Activated CD4-positive, alpha-beta T cell treated with anti-CD3 and anti-CD28 coated beads, Interleukin-2, amount 50 U/mL, for 48 hours (primary cell): ENCODE measurements around the gene ITPR3.

Experiments
- DNase-seq, 2 experiments: peaks; one replicate each; pipeline ENCODE4 v3.0.0-alpha.2; 2020

The ITPR3 gene

DNA sequence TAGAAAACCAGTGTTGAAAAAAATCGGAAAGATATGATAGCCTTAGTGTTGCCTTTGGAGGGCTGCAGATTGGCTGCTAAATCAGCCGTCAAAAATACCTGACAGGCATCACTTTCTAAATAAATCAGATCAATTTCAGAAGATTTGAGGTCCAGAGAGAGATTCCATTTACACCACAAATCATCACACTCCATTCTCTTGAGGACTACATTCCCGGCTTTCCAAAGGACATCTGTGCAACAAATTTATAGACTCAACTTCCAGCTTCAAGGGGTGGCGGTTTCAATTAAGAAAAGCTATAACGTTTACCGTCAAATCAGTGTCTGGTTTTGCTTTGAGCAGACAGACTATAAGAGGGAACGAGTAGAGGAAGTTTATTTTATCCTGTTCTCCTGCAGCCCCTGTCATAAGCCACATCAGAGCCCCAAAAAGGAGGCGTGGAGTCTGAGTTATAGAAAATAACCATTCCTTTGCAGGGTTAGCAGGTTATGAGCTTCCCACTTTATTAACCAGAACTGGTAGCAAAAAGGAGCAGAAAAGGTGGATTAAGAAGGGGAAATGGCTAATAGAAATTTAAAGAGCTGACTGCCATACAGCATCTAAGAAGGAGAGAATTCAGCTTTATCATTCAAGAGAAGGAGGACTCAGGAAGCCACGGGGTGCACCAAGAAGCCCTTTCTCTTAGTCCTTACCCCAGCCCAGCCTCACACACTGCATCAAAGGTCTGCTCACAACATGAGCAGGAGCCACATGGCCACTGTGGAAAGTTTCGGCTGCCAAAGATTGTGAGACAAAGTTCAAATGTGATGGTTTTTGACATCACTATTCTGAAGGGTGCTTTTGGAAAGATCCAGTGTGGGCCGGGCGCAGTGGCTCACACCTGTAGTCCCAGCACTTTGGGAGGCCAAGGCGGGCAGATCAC lies 103.2 kb downstream of the ITPR3 start:
- no peak for DNase-seq

DNA sequence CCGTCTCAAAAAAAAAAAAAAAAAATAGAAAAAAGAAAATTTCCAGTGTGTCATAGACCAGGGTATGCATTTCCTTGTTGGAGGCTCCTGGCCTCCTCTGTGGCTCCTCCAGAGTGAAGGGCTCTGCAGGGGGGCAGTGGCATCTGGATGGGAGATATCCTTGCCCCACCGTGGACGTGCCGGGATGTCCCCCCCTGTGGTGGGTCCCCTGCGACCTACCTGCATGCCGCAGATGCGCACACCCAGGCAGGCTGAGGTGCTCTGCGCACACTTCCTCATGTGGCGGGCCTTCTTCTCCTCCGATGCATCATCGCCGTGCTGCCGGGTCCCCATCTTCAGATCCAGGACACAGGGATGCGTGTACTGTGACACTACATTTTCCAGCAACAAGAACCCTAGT lies 104.1 kb downstream of the ITPR3 start:
- DNase-seq, result no peak

DNA sequence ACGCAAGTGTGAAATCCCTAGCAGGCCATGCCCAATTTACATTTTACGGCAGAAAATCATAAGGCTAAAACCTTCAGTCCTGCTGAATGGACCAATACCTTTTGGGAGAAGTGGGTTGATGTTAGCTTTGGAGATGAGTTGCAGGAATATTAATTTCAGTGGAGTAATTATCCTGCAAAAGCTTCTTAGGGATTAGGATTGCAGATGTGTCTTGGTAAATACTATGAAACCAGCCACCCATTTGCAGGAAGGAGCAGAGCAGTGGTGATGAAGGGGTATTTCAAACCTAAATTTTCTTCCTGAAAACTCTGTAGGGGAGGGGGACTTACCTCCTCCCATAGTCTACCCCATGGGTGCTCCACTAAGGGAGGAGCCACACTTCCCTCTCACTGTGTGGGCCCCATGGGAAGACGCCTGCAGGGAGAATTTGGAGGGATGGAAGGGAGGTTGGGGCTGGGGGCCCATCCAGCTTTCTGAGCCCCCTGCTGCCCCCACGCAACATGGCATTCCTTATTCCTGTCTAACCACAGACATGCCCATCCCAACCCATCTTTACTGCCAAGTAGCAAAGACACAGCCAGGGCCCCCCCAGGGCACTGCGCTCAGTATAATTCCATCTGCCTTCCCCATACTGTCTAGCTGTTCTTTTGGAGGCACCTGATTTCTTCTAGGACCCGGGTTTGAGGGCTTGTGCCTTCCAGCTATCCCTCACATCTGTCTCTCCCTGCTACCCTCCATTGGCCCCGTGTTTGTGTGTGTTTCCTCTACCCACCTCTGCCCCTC lies 105.0 kb downstream of the ITPR3 start:
- no peak for DNase-seq

DNA sequence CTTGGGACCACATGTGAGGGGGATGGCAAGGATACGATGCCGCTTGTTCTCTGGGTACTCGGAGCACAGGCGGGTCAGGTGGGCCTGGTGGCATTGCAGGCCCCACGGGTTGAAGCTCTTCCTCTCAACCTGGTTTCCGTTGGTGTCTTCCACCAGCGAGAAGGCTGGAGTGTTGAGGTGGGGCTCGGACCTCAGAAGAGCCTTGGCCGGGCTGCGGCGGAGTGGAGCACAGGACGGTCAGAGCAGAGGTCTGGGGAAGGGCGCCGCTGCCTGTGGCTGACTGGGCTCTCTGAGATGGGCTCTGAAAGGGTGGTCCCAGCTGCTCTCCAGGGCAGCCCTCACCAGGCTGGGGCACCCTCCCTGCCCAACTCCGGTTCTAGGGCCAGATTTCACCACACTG lies 105.6 kb downstream of the ITPR3 start:
- DNase-seq, result no peak

DNA sequence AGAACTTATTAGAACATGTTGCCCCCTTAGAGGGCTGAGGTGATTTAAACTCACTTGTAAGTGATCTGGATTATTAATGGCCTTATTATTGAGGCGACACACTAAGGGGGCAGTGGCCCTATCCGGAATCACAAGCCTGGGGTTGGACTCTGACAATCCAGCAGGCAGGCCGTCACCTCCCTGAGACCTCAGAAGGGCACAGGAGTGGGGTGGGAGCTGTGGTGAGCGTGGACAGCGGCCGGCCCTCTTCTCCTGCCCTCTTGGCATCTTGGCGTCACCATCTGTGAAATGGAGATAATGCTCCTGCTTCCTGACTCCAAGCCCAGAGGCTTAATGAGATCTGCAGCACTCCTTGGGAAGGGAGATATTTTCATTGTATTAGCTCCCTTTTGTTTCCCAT lies 106.0 kb downstream of the ITPR3 start:
- no peak for DNase-seq

DNA sequence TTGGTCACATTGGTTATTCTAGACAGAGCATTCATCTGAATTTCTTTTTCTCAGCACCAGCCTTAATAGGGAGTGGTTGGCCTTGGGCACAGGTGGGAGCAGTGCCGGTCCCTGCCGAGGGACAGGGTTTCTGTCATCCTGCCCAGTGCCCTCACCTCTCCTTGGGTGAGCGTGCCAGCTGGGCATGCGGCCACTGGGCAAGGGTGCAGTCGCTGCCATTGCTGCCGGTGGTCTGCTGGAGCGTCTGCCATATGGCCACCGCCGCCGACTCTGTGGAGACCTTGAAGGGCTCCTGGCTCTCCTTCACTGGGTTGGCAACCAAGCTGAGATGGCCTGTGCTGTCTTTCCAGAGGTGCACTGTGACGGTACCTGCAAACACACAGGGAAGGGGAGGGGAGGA lies 106.8 kb downstream of the ITPR3 start:
- DNase-seq, result no peak

DNA sequence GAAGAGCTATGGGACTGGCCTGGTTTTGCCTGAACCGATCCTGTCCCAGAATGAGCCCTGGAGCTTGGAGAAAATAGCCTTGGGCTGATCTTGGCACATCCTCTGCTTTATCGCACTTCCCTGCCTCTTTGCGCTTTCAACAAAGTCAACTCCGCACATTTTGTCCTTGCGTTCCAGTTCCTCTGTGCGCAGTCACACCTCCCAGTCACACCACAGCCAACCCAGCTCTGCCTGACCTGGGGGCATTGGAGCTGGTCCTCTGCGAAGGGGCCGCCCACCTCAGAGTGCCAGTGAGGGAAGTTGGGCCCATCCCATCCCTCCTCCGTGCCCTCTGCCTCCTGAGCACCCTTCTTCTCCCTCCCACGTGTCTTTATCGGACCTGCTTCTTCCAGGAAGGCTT lies 107.3 kb downstream of the ITPR3 start:
- DNase-seq, result no peak

DNA sequence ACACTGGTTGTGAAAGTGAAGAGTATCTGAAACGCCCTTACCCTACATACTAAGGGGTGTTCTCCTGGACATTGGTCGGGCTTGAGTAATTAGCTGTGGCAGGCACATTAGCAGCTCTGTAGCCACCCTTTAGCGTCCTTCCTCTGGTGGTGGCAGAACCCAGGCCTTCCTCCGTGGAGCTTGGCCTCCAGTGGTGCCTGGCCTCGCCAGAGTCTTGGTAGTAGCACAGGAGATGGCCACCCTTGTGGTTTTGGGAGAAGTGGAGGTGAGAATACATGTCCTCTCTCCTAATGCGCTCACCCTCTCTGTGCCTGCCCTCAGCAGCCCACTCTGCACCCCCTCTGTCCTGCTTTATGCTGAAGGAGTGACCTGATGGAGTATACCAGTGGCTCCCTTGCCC lies 107.9 kb downstream of the ITPR3 start:
- DNase-seq, result no peak

DNA sequence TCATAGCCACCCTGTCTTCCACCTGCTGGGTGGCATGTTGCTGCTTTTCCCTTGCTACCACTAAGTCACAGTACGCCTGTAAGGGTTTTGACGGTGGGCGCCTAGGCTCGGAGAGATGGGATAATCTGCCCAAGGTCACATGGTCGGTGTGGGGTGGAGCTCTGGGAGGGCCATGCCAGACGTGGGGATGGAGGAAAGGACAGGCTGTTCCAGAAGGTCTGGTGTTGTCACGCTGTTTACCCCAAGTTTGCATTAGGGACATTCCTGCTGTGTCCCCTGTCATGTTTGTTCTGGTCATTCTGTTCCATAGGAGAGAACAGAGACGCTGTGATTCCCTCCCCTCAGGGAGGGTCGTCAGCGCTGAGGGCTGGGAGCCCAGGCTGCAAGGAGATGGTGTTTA lies 109.5 kb downstream of the ITPR3 start:
- DNase-seq, result no peak

DNA sequence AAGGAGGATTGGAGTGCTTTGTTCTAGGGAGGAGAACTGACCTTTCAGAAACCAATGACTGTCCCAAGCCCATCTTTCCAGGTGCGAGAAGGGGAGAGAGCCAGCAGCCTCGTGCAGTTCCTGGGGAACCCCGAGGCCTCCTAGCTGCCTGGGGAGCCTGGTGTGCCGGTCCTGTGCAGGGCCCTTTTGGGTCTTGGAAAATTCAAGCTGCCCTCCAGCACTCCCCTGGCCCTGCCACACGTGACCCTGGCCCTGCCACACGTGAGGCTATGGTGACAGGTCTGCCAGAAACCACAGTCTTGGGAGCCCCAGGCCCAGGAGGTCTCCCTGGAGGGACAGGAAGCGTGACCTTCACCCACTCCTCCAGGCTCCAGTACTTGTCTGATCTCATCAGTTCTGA lies 109.9 kb downstream of the ITPR3 start:
- DNase-seq, result no peak

DNA sequence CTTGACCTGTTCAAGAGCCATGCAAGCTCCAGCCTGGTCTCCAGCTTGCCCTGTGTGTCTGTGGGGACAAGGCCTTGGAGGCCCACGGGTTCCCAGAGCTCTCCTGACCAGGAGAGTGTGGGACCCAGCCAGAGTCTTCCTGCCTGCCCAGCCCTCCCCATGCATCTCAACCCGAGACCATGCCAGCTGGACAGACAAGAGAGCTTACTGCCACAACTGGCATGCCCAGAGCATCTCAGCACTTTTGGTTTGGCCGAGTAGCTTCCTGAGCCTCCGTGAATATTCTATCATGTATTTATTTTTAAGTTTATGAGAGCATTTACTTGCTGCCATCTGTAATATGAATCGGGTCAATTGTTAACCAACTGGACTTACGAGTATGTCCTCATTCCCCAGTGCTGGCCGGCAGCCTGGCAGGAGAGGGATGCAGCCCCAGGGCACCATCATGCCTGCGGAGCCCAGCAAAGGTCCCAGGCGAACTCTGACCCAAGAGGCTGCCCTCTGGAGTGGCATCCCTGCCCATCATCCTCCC lies 110.7 kb downstream of the ITPR3 start:
- no peak for DNase-seq

DNA sequence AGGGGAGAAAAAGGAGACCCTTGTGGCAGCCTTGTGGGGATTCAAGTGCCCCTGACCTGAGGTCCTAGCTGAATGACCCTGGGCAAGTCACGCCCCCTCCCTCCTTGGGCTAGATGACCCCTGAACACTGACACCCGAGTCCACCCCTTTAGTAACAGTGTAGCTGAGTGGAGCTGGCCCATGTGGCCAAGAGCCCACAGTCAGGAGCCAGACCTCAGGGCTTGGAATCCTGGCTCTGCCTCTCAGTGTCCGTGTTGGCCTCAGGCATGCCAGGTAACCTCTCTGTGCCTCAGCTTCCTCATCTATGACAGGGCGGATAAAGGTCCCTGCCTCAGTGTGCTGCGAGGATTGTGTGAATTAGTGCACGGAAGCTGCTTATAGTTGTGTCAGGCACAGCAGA lies 111.3 kb downstream of the ITPR3 start:
- no peak for DNase-seq

DNA sequence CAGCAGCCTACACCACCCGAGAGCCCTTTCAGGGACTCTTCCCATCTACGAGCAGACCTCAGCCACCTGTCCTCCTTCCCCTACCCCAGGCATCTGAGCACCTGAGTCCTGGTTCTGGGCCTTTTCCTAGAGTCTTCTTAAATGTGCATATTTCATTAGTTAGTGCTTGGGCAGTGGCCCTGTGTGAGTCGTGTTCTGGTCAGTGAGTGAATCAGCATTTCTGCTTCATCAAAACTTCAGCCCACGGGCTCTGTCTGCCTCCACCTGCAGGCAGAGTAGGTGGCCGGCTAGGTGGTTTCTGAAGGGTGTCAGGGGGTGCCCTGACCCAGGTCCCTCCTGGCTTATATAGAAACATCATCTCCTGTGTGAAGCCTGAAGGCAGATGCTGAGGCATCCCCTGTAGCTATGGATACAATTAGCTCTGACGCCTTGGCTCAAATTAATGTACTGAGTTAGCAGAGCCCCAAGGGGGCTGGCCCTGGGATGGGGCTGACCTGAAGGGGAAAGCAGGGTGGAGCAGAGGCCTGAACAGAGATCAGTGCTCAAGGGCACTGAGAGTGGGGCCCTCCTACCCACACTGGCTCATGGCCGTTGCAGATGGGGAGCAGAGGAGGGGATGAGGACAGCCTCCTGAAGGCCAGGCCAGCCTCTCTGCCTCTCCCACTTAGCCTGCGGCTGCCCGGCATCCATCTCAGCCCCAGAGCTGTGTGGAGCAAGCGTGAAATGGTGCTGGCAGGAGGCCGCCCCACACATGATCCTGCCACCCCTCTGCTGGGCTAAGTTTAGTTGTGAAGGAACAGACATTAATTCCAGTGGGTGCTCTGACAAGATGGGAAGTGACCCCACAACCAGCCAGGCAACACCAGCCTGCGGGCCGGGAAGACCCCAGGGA lies 111.9 kb downstream of the ITPR3 start:
- DNase-seq, result no peak

DNA sequence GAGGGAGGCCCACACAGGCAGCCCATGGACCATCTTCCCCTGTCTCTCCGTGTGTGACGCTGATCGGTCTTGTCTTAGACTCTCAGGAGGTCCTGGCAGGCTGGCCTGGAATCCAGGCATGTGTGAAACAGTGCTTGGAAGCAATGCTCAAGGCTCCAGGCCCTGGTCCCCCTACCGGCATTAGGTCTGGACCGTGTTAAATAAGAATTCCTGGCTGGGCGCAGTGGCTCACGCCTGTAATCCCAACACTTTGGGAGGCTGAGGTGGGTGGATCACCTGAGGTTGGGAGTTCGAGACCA lies 112.5 kb downstream of the ITPR3 start:
- no peak for DNase-seq

DNA sequence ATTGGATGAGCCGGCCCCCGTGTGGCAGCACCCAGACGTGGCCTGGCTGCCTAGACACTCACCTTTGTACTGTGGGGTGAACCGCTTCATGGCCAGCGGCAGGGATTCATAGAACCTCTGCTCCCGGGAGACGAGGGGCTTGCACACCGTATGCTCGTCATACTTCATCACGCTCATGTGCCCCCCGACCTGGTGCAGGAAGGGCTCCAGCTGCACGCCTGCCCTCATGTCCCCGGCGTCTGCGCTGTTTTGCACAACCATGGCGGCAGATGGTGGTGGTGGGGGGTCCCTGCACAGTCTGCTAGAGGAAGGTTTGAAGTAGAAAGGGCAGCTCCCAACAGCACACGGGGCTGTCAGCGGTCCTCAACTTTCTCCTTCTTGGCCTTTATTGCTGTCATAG lies 114.1 kb downstream of the ITPR3 start:
- DNase-seq, result no peak

DNA sequence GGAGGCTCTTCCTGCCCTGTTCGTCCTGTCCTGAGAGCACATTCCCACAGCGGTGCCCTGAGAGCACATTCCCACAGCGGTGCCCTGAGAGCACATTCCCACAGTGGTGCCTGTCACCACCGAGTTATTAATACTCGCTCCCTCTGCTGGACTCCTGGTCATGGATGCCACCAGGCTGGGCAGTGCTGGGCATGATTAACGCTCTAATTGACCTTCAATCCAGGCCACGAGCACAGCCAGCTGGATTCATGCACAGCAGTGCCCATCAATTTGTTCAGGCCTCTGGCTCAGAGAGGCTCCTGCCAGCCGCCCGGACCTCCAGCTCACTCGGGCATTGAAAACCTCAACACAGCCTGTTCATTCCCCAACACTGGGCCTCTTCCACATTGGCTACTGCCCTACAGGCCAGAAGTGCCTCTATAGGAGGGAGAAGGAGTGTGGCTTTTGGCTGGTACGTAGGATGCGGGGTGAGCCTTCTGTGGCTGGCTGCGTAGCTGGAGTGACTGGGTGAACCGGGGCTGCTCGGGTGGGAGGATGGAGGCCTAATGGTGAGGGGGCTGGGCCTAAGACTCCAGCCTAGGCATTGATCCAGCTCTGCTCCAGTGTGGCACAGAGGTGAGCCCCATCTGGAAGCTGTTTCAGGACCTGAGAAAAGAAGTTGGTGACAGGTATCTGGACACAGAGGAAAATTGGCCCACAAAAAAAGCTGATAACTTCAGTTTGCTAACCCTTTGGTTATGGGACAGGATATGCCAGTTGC lies 116.3 kb downstream of the ITPR3 start:
- no peak for DNase-seq

DNA sequence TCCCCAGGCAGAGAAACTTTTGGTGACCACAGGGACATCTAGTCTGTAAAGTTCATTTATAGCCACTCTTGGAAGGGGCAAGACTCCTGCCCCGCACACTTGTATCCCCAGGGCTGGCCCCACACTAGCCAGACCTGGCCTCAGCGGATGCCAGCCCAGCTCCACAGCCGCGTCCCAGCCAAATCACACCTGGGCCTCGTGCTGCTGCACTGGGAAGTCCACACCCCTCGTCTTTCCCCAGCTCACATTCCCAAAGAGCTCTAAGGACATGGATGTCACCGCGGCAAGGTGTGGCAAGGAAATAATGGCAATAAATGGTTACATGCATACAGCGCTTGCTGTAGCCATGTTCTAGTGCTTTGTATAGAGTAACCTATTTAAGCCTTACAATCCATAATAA lies 117.0 kb downstream of the ITPR3 start:
- no peak for DNase-seq

DNA sequence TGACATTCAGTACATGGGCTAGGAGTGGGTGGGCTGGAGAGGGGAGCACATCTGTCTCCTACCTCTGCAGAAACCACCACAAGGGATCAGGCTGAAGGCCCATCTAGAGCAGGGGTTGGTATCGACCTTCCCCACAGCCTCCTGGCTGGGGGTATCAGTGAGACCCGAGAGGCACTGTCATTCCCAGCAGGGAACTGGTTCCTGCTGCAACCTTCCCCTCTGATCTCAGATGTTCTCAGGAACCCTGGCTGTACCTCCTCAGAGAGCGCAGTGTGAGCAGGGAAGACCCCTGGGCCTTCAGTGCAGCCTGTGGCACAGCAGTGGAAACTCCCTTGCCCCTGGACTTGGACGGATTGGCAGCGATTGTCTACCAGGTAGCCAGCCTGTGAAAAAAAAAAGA lies 117.8 kb downstream of the ITPR3 start:
- no peak for DNase-seq

DNA sequence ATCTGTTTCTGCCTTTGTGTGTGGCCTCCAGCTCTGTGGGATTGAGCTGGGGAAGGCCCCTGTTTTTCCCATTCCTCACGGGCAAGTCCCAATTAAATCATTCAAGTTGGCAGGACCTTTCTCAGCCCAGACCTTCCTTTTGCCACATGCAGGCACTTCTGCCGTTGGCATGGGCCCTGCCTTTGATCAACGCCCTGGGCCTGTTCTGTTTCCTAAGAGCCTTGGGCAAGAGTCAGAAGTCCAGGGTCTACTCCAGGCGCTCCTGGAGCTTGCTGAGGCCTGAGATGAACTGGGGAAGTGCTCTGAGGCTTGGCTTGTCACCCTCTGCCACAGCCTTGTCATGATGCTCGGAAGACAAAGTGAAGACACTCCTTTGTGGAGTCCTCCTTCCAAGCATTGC lies 118.4 kb downstream of the ITPR3 start:
- no peak for DNase-seq

DNA sequence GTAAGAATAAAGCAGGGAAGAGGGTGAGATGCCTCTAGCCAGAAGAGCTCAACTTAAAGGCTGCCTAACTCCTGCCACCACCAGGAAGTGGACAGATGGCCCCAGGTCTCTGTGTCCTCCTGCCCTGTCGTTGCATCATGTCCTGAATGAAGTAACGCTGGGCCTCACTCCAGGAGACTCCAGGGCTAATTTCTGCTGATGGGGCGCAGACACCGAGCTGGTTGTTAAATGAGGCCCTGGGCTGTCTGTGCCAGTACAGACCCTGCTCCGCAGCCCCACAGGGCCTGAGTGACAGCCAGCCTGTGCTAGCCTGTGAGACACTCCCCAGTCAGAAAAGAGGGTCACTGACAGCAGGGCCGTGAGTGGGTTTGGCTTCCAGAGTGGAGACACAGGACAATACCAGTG lies 119.1 kb downstream of the ITPR3 start:
- no peak for DNase-seq

DNA sequence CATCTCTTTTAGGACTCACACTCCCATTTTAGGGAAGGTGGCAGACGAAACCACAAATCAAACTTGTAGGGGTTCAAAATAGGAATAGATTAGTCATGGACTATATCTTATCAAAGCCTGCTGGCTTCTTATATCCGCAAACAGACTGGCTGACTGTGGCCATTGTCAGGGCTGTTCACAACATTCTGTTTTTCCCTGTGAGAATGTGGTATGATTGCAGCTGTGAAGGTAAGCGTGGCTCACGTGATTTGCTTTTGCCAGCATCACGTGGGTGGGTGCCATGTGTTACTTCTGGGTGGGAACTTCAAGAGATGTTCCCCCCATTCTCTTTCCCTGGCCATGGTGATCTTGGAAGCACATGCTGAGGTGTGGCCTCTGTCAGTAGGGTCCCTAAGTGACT lies 119.7 kb downstream of the ITPR3 start:
- no peak for DNase-seq

DNA sequence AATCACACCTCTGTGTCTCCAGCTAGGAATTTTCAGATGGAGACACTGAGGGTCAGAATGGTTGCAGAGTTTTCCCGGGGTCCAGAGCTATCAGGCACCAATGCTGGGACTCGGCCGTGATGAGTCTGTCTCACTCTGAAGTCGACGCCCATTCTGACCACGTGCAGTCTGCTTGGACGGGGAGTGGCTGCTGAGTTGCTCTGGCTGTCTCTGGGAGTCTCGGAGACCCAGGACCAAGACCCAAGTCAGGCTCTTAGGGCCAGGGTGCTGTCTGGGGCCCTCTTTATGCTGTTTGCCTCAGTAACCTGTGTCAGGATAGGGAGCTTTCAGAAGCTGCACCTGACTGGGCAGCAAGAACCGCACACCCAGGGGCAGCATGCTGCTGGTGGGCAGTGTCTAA lies 121.0 kb downstream of the ITPR3 start:
- DNase-seq, result no peak
